Activated CD8-positive, alpha-beta memory T cell treated with anti-CD3 and anti-CD28 coated beads, Interleukin-2, amount 50 U/mL, for 48 hours (primary cell): ENCODE data around the gene LAMTOR4.

Experiments used
- DNase-seq: peaks from one replicate; pipeline ENCODE4 v3.0.0-alpha.2; 2020

Gene LAMTOR4

DNA sequence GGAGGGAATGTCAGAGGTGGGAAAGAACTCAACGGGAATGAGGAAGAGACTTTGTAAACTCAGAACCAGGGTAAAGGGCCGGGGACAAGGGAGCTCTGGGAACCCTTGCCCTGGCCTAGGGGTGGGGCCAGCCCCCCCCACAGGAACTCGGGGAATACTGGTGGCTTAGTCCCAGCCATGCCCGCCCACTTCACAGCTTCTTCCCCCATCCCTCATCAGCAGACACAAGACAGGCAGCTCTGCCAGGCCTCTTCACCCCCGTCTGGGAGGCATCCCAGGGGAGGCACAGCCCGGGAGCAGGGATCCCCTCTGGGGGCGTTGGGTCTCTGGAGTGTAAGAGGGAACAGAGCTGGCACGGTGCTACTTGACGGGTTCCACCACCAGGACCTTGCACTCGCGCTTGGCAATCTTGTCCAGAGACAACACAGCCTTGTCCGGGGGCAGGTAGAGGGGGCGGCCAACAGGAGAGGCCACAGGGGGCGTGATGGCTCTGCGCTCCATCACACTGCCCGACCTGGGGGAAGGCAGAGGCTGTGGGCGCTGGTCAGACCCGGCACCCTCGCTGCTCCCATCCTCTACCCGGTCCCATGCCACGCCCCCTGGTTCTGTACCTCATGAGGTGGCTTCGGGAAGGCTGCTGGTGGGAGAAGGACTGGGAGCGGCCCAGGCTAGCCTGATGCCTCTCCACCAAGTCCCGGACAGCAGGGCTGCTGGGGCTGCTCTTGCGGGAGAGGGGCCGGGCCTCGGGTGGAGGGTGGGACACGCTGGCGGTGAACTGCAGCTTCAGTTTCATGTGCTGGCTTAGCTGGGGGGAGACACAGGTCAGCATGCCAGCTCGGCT lies 6.2 kb downstream of the LAMTOR4 start:
- DNase-seq: no peak

DNA sequence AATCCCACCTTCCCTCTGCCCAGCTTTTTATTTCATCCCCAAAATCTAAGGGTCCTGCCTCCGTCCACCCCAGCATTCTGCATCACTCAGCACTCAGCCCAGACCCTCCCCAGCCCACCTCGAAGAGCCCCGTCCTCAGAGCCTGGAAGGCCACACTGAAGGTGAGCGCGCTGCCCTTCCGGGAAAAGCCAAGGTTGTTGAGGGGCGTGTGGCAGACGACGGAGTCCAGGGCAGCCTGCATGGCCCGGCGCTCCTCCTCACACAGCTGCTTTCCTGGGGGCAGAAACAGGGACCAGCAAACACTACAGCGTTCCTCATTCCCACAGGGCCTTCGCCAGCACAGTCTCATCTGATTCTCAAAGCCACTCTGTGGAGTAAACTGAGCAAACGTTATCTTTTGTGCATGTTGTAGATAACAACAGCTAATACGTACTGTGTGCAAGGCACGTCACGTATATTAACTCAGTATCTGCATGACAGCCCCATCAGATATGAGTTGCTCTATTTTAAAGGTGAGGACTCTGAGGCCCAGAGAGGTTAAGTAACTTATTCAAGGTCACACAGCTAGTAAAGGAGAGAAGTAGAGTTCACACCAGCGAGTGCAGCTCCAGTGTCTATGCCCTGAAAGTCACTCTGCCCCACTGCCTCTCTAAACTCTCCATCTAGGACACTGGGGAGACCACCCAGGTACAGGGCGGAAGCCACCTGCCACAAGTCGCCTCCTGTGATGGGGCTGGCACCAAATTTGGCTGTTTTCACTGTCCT lies 7.0 kb downstream of the LAMTOR4 start:
- no peak for DNase-seq

DNA sequence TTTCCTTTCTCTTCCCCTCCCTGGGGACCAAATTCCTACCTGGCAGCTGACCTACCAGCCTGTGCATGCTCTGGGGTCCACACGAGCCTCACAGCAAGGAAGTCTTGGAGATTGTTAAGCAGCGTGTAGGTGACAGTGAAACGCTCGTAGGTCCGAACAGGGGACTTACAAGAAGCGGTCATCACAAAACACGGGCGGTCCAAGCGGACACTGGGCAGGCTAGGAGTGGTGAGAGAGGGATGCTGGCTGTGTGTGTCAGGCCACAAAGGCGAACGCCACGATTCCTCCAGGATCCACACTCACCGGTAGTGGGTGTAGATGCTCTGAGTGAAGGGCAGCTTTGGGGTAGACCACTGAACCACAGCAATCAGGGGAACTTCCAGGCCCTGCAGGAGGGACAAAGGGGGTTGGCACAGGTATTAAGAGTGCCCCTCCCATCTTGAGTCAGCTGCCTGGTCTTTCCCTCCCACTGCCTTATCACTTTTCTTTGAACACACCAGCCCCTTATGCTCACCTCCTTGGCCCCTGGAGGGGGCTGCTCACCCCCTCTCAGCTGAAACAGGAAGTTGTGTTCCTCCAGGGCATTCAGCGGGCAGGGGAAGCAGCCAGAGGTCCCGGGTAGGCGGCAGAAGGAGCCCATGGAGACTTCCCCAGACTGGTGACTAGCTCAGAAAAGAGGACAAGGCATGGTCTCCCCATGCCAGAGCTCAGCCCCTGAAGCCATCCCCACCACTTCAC lies 7.8 kb downstream of the LAMTOR4 start:
- no peak for DNase-seq

DNA sequence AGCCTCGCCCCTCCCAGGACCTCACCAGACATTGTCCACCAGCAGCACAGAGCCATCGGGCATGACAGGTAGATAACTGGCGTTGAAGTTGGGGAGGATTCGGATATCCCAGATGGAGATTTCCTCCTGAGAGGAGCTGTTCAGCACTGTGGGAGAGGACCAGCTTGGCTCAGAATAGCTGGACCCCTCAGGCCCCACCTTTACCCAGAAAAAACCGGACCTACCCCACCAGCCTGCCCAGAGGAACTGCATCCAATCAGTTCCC lies 8.3 kb downstream of the LAMTOR4 start:
- DNase-seq: no peak

DNA sequence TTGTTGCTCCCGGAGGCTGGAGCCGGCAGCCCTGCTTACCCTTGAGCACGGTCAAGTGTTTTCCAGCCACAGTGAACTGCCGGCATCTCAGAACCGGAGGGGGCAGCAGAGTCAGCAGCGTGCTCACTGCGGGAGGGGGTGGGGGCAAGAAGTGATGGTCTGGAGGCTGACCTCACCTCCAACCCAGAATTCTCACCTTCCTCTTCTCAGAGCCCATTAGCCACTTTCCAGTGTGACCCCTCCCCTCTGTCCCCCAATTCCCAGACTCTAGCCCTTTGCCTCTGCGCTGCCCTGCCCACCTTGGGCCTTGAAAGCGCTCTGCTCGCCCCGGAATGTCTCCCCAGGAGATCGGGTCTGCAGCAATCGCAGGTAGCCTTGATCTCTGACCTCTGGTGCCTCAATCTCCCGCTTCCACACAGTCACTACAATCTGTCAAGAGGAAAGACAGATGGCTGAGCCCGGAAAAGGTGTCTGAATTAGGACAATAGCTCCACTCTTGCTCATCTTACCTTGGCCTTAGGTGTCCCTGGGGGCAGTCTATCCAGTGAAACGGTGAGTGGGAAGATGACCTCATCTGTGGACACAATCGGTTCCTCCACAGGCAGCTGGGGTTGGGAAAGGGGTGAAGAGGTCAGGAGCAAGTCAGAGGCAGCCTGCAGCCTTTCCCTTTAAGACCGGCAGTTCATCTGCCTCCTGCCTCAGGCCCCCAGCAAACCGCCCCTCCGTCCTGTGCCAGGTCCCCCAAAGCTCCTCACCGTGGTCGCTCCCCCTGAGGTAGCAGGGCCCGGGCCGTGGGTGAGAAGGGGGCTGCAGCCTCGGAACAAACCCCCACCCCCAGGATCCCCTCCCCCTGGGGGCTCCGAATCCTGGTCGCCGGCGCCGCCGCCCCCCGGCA lies 8.9 kb downstream of the LAMTOR4 start:
- DNase-seq: no peak

DNA sequence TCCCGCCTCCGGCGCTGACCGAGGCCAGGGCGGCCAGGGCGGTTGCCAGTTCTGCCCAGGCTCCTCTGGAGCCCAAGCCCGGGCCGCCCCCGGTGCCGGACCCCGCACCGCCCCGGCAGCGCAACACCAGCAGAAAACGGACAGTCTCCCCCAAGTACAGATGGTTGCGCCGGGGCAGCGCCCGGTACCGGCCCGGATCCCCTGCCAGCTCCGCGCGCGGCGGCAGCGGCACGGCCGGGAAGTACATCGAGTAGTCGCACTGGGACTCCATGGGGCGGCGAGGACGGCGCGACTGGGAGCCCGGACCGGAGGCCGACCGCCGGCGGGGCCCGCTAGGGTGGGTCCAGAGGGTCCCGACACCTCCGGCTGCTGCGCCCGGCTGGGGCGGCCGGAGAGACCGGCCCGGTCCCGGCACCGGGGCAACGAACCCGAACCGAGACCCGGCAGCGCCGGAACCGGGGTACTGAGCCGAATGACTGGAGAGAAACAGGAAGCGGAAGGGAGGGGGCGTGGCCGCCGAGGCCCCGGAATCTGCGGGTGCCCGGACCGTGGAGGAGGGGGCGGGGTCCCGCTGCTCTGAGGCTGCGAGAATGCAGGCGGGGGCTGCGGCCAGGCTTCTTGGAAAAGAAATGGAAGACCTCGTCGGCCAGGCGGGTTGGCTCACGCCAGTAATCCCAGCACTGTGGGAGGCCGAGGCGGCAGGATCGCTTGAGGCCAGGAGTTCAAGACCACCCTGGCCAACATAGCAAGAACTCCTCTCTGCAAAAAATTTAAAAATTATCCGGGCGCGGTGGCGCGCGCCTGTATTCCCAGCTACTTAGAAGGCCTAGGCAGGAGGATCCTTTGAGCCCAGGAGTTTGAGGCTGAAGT lies 9.7 kb downstream of the LAMTOR4 start, which contains the start of gene TRAPPC14:
TSS of gene TRAPPC14 (minus strand) at position 495 of the 870 bp plus-strand sequence. CDS start at position 271, 224 bp downstream.
- peak; percentile 96 for DNase-seq

DNA sequence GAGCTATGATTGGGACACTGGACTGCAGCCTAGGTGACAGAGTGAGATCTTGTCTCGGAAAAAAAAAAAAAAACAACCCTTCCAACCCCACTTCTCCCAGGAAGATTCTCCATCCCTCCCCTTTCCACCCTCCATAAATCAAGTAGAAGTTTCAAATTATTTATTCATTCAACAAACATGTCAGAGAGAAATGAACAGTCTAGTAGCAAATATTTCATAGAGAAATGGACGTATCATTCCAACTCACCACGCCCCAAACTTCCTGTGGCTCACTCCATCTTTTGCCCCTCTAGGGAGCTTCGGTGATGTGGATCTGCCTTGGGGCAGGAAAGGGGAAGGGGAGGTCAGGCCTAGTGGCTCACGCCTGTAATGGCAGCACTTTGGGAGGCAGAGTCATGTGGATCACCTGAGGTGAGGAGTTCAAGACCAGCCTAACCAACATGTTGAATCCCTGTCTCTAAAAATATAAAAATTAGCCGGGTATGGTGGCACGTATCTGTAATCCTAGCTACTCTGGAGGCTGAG lies 10.4 kb downstream of the LAMTOR4 start:
- no peak for DNase-seq

DNA sequence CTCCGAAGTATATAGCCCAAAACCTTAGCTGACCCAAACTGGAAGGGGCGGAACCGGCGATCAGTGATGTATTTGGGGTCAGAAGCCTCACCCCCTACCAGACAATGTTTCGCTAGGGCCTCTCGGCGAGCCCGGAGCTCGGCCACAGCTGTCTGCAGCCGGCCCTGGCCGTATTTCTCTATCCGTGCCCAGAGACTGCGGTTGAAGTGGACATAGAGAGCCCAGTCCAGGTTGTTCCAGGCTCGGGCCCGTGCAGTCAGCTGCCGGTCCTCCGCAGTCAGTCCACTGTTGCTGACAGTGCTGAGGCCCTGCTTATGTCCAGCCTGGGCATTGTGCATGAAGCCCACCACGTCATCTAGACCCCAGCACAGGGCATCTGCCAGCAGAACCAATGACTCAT lies 11.3 kb downstream of the LAMTOR4 start:
- no peak for DNase-seq

DNA sequence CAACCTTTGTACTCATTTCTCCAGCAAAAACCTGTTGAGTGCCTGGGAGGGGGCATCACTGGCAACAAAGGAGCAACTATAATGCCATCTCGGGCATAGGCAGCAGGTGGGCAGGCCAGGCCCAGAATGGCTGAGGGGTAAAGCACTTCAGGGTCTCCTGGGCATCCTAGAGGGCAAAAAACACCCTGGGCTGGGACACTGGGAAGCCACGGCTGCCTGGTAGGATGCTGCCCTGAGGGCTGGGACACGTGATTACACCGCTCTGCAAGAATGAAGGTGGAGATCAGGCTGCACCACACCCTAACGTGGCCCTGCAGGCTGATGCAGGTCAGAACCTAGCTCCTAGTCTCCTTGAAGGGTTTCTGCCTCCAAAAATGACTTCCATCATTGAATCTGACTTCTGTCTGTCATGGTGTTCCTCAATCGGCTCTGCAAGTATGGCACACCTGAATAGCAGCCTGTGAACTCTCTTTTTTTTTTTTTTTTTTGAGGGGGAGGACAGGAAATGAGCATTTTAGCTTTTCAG lies 14.4 kb downstream of the LAMTOR4 start:
- DNase-seq: no peak

DNA sequence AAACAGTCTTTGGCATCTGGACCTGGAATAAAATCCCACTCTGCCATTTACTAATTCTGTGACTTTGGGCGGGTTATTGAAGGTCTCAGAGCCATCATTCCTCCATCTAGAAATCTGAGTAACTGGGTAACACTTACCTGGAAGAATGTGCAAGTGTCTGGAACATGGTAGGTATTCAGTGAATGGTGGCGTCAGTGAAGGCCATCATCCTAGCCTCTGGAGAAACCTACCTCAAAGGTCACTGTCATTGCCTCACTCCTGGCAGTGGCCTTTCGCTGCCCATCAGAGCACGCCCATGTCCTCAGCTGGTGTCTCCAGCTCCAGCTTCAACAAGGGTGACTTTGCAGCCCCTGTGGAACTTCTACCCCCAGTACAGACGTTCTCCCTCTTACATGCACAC lies 15.2 kb downstream of the LAMTOR4 start:
- DNase-seq: no peak

DNA sequence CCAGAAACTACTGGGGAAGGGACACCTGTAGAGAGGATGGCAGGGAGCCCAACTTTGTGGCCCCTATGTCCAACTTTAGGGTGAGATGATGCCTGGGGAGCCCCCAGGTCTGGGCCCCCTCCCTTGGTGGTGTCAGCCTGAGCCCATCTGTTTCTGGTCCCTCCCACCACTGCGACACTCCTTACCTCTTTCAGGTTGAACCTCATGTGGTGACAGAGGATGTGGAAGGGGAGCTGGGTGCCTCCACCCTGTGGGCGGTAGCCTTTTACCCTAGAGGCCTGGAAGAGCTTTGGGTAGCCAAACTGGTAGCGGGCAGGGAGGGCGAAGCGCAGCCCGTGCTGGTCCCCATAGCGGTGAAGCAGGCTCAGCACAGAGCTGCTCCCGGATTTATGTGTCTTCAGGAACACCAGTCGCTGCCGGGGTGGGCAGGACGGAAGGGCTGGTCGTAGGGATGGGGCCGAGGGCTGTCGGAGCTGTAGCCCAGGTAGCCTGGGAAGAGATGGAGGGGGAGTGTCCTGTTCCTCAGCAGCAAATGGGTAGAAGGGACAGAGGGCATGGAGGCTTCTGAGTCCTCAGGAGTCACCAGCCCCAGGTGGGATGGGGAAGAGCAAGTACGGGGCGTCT lies 17.7 kb downstream of the LAMTOR4 start:
- no peak for DNase-seq

DNA sequence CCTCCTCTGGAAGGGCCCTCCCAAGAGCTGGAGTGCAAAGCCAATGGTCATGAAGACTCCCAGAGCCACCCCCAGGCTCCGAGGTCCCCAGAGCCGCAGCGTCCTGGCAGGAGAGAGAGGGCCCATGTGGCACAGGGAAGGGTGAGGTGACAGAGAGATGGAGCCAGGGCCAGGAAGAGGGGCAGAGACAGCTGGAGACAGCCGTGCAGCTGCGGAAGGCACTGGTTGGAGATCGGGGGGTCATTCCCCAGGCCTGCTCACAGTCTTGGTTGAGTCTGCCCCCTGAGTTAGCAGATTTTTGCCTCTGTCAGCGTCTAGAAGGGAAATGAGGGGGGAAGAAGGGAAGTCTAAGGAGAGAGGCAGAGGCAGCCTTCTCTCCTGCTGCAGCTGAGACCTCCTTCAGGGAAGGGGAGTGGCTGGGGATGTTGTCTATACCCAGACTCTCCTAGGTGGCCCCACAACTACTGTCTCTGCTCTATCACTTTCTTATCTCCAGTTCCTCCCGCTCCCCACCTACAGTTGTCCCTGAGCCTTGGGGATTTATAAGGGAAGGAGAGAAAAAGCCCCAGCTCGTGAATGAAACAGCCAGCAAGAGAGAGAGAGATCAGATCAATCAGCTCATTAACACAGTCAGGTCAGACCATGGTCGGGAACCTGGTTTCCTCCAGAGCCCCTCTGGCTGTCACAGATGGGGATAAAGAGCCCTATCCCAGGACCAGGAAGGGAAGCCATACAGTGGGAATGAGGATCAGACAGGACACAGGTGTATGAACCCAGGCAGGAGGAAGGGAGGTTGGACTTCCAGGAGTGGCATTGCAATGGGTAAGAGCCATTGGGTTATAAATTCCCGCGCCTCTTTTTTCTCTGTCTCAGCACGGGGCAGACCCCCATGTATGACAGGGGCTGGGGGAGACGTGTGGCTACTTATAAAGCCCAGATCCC lies 18.5 kb downstream of the LAMTOR4 start:
- DNase-seq: no peak

DNA sequence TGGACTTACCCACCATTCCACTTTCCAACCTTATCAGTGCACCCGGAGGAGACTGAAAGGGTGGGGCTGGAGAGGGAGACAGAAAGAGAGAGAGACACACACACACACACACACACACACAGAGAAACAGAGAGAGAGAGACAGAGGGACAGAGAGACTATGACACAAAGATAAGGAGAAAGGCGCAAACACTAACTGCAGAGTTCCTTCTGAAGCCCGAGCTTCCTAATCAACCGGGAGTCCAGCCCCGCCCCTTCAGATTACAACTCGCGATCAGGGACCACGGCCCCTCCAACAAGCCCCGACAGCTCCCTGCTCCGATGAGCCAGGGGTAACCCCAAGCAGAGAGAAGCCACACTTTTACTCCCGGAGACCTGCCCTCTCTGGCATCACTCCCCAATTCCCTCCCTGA lies 19.2 kb downstream of the LAMTOR4 start:
- DNase-seq: no peak

DNA sequence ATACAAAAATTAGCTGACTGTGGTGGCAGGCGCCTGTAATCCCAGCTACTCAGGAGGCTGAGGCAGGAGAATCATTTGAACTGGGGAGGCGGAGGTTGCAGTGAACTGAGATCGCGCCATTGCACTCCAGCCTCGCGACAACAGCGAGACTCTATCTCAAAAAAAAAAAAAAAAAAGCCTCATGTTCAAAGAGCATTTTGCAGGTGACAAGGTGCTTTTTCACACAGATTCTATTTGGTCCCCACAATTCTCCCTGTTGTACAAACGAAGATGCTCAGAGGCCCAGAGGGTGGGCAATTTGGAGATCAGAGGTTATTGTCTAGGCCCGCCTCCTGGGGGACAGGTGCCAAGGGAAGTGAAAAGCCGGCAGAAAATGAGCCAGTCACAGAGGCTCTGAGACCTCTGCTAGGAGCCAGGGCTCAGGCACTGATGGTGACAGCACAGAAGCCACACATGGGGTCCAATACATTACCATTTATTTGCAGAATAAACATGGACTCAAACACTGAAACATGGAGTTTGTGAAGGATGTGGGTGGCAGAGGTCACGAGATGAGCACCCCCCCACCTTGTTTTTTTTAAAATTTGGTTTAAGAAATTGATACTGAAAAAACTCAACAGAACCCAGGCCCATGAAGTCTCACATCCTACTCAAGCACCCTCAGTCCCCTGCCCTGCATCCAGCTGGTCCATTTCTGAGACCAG lies 20.6 kb downstream of the LAMTOR4 start:
- no peak for DNase-seq

DNA sequence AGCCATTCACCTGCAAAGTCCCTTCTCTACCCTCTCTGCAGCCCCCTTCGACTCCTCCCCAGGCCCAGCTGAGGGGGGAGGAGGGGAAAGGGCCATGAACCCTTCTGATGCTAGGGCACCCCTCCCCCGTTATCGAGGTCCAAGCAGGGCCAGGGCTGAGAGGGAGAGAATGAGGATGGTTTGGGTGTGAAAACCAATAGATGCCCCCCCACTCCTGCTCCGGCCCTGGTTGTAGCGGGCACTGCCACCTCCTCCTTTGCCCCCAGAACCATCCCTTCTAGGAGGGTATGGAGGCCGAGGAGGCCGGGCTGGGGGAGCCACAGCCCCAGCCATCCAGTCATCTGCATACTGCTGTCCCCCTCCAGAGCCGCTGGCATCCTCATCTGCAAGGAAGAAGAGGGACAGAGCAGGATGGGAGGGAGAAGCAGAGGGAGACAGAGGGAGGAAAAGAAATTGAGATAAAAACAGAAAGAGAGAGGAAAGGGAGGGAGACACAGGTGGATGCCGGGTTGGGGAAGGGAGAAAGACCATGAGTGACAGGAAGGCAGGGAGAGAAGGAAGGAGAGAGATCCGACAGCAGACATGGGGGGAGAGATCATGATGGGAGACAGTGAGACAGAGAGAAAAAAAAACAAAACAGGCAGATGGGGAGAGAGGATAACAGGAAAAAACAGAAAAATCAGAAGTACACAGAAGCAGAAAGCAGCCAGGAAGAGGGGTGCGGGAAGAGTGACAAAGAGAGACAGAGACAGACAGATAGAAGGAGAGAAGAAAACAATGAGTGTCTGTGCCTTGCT lies 21.6 kb downstream of the LAMTOR4 start:
- no peak for DNase-seq

DNA sequence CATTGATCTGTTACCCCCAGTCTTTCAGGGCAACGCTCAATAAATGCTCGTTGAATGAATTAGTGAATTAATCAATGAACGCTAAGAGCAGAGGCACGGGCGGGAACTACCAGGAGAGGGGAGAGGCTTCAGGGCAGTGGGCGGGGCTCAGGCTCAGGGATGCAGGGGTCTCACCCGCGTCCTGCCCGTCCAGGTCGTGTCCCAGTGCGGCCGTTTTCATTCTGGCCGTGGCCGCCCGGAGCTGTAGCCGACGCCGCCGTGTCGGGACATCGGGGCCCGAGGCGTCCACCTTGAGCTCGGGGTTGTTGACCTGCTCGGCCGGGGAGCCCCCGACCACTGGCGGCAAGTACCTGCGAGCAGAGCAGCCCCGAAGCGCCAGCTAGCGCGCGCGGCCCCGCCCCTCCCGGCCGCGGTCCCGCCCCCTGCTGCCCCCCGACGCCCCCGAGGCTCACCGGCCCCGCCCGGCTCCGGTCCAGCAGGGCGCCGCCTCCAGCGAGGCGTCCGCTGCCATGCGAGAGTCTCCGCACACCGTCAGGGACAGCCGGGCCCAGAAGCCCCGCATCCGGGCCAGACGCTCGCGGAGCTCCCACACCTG lies 22.5 kb downstream of the LAMTOR4 start:
- DNase-seq: no peak

DNA sequence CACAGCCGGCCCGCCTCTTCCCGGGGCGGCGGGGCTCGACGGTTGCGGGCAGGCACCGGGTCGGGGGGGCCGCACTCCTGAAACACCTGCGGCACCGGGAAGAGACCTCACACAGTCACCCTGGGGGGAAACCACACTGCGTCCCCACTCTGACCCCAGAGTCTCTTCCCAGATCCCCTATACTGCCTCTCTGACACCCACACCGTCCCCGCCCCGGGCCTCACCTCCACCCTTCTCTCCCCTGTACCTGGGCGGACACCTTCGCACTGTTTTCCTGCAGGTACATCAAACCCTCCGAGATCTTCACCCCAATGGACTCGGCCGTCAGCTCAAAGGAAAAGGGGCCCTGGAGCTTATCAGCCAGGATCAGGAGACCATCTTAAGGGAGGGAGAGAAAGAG lies 23.1 kb downstream of the LAMTOR4 start:
- no peak for DNase-seq
